B cell (primary cell): ENCODE data around the gene SPATA12. TPM values are rescaled to one million over a fixed set of nuclear protein-coding genes. Genes with fewer than 3 reads are reported as not detected.

Source experiments
- ATAC-seq: fragments of 200-7000 bp; cut with Tn5 transposase; one replicate; pipeline ENCODE4 v1.10.0; 2021; ENCODE audit warnings: low read depth, mild to moderate bottlenecking, moderate number of reproducible peaks, moderate library complexity
- CTCF ChIA-PET: fragments of 350-600 bp; sonication (Branson Sonifier 250); formaldehyde crosslinking; loops from one replicate; lab custom pipeline; 2021; ENCODE audit warnings: antibody characterized with exemption, inconsistent platforms; lab: Charles Lee
- POLR2A ChIA-PET: fragments of 350-600 bp; sonication (Branson Sonifier 250); formaldehyde crosslinking; loops from one replicate; lab custom pipeline; 2021; ENCODE audit warnings: antibody characterized with exemption; lab: Charles Lee
- DNase-seq: peaks from one replicate; pipeline ENCODE4 v3.0.0; 2013
- H2AFZ ChIP-seq: 2 replicates; pipeline ENCODE4 v1.6.1; 2012; ENCODE audit warnings: mild to moderate bottlenecking, low read depth, low read length; ENCODE audit not compliant: insufficient read depth, poor library complexity, severe bottlenecking
- H3K27ac ChIP-seq, 2 donors: 1 replicate in 1 of 2; 2 replicates in 1 of 2; pipeline ENCODE4 v1.5.1; 2012 to 2013; ENCODE audit warnings: low read length in 2 of 2, mild to moderate bottlenecking in 2 of 2, moderate library complexity in 1 of 2
- H3K27me3 ChIP-seq, 4 experiments: fragments of 200-600 bp in 1 of 4; sonication (generic) in 1 of 4; replicated peaks in 1 of 4; 1 replicate in 2 of 4; 2 replicates in 2 of 4; pipeline versions ENCODE4 v1.6.1 to v1.7.0; 2013 to 2016; ENCODE audit warnings: low read length in 3 of 4, mild to moderate bottlenecking in 2 of 4, mixed read lengths in 1 of 4, moderate library complexity in 1 of 4; ENCODE audit not compliant: insufficient read depth in 4 of 4, control insufficient read depth in 3 of 4; ENCODE audit errors: control extremely low read depth in 1 of 4
- H3K36me3 ChIP-seq, 2 experiments: replicated peaks in 1 of 2; 1 replicate in 1 of 2; 2 replicates in 1 of 2; pipeline versions ENCODE4 v1.6.1 to v1.7.1; 2013; ENCODE audit warnings: low read length in 1 of 2; ENCODE audit not compliant: insufficient read depth in 2 of 2, control insufficient read depth in 1 of 2; ENCODE audit errors: control extremely low read depth in 1 of 2, extremely low read depth in 1 of 2
- H3K4me1 ChIP-seq, 2 donors: fragments of 200-600 bp in 1 of 2; sonication (generic) in 1 of 2; 1 replicate in 1 of 2; 2 replicates in 1 of 2; pipeline versions ENCODE4 v1.5.1 to v1.6.1; 2013 to 2017; ENCODE audit warnings: low read length in 2 of 2; ENCODE audit not compliant: control insufficient read depth in 2 of 2, insufficient read depth in 2 of 2
- H3K4me2 ChIP-seq: replicated peaks from 2 replicates; pipeline ENCODE3; 2012; ENCODE audit warnings: mild to moderate bottlenecking, low read depth, low read length; ENCODE audit not compliant: poor library complexity, severe bottlenecking
- H3K4me3 ChIP-seq, 5 experiments: fragments of 200-600 bp in 1 of 5; sonication (generic) in 1 of 5; 1 replicate in 3 of 5; 2 replicates in 2 of 5; pipeline versions ENCODE4 v1.5.1 to v1.7.0; 2011 to 2016; ENCODE audit warnings: low read length in 4 of 5, mild to moderate bottlenecking in 4 of 5, low read depth in 2 of 5, control low read depth in 1 of 5, moderate library complexity in 1 of 5; ENCODE audit not compliant: insufficient read depth in 1 of 5; ENCODE audit errors: control extremely low read depth in 1 of 5, extremely low read depth in 1 of 5
- H3K79me2 ChIP-seq: fragments of 200-600 bp; sonication (generic); one replicate; pipeline ENCODE4 v1.6.0; 2016; ENCODE audit warnings: low read length; ENCODE audit not compliant: control insufficient read depth, insufficient read depth
- H3K9ac ChIP-seq: fragments of 200-600 bp; sonication (generic); 2 replicates; pipeline ENCODE4 v1.6.1; 2017; ENCODE audit warnings: mild to moderate bottlenecking, low read length, moderate library complexity
- H3K9me3 ChIP-seq, 3 donors: one replicate each; pipeline versions ENCODE4 v1.6.1 to v1.7.1; 2013; ENCODE audit warnings: low read length in 2 of 3; ENCODE audit not compliant: control insufficient read depth in 2 of 3, insufficient read depth in 1 of 3; ENCODE audit errors: control extremely low read depth in 1 of 3
- H4K20me1 ChIP-seq: 2 replicates; pipeline ENCODE4 v1.6.0; 2012; ENCODE audit warnings: mild to moderate bottlenecking, low read length; ENCODE audit not compliant: insufficient read depth, control insufficient read depth, poor library complexity, severe bottlenecking
- H3K27ac Mint-ChIP-seq: one replicate; pipeline ENCODE4 v1.8.0; 2021; ENCODE audit warnings: mixed read lengths
- H3K27me3 Mint-ChIP-seq: one replicate; pipeline ENCODE4 v1.8.0; 2021; ENCODE audit warnings: mixed read lengths
- H3K4me1 Mint-ChIP-seq: one replicate; pipeline ENCODE4 v1.8.0; 2021; ENCODE audit warnings: mixed read lengths
- H3K4me3 Mint-ChIP-seq: one replicate; pipeline ENCODE4 v1.8.0; 2021; ENCODE audit warnings: mixed read lengths
- H3K9me3 Mint-ChIP-seq: one replicate; pipeline ENCODE4 v1.8.0; 2022; ENCODE audit warnings: mixed read lengths; ENCODE audit not compliant: insufficient read depth
- CTCF ChIP-seq: fragments of 200-600 bp; IDR thresholded peaks from one replicate; pipeline ENCODE4 v1.8.0; 2022; ENCODE audit warnings: antibody characterized with exemption, mild to moderate bottlenecking
- EZH2 ChIP-seq: IDR thresholded peaks from 2 replicates; pipeline ENCODE4 v1.6.1; 2012; ENCODE audit warnings: borderline replicate concordance, low read depth, mild to moderate bottlenecking, moderate library complexity, low read length; ENCODE audit not compliant: insufficient read depth, poor library complexity, severe bottlenecking
- WGBS: methylation state at CpG from one replicate; pipeline ENCODE4 v1.1.5; 2013; ENCODE audit warnings: missing lambda C conversion rate; ENCODE audit not compliant: insufficient coverage; 5-methylcytosine and 5-hydroxymethylcytosine counted together
- intact Hi-C: fragments of 100-400 bp; cut with micrococcal nuclease; formaldehyde crosslinking; loops from one replicate; pipeline ENCODE4 v1.10.0; 2022
- polyA plus RNA-seq: library from polyadenylated mRNA; depleted of rRNA; stranded (reverse); fragments of >200 nt; gene quantifications from 2 replicates; pipeline ENCODE4 v1.2.3, GENCODE V29; 2012
- total RNA-seq, 2 donors: library from RNA; stranded (reverse); fragments of 120-200 nt in 1 of 2; gene quantifications; 1 replicate in 1 of 2; 2 replicates in 1 of 2; pipeline versions ENCODE4 v1.2.3 to v1.2.4, GENCODE V29; 2013 to 2022

The SPATA12 gene
- total and polyA plus RNA-seq, 2 donors (not counting 1 experiment from before 2014, with no cell fraction given): not detected

GRCh38 chr3:57112206-57112605 is 51.7 kb downstream of the SPATA12 start:
- Mint-ChIP-seq H3K9me3 (no peaks in the 10 kb centered on the region), H3K4me3 (no peak overlapping the region), H3K4me1 (peaks cover 2% of the 10 kb centered on the region), H3K27me3 (peaks cover 24% of the 10 kb centered on the region), H3K27ac (no peak overlapping the region)
- DNase-seq: no peak
- H3K27ac ChIP-seq: no peak overlapping the region
- no peaks in the 10 kb centered on the region for H3K36me3 ChIP-seq
- no peak for ATAC-seq
- H4K20me1 ChIP-seq: no peaks in the 10 kb centered on the region
- no peak overlapping the region for H3K4me3 ChIP-seq
- no peaks in the 10 kb centered on the region for H3K9me3 ChIP-seq
- H2AFZ ChIP-seq: no peak overlapping the region
- H3K27me3 ChIP-seq: peaks cover 0 to 7% (median 0%) of the 10 kb centered on the region in 4 experiments
- H3K79me2 ChIP-seq: no peaks in the 10 kb centered on the region
- ChIA-PET CTCF (interaction anchor here (0.8 kb wide), 1 partner anchor 13 kb away, joined by 3 read pairs; no protein-coding TSS in a partner anchor), POLR2A (no interaction called here)
- H3K9ac ChIP-seq: no peak overlapping the region
- TF ChIP-seq EZH2: no peak
- TF ChIP-seq CTCF: peak; percentile 24
- 38% methylated on average over 3 of the region's 5 CpGs for WGBS
- intact Hi-C loops: no loop called here
- no peak overlapping the region for H3K4me2 ChIP-seq
- H3K4me1 ChIP-seq: no peaks in the 10 kb centered on the region

GRCh38 chr3:57116501-57116900 is 56.0 kb downstream of the SPATA12 start:
- H3K27ac Mint-ChIP-seq: no peak overlapping the region
- no CpG with 5 or more reads among the region's 3 CpGs for WGBS
- H3K27me3 ChIP-seq: peaks cover 0 to under 1% (median 0%) of the 10 kb centered on the region in 4 experiments

More at GRCh38 chr3:57116501-57116900, 56.0 kb downstream of the SPATA12 start:
- Mint-ChIP-seq H3K4me3 (no peak overlapping the region), H3K27me3 (peaks cover 23% of the 10 kb centered on the region), H3K4me1 (peaks cover 2% of the 10 kb centered on the region), H3K9me3 (no peaks in the 10 kb centered on the region)
- no peak overlapping the region for H3K9ac ChIP-seq
- H3K4me1 ChIP-seq: no peaks in the 10 kb centered on the region
- ChIA-PET CTCF (no interaction called here), POLR2A (no interaction called here)
- H3K4me3 ChIP-seq: no peak overlapping the region
- no peak for DNase-seq
- no peak overlapping the region for H3K27ac ChIP-seq
- H2AFZ ChIP-seq: no peak overlapping the region
- H3K36me3 ChIP-seq: no peaks in the 10 kb centered on the region
- H4K20me1 ChIP-seq: no peaks in the 10 kb centered on the region
- no peaks in the 10 kb centered on the region for H3K9me3 ChIP-seq
- intact Hi-C loops: no loop called here
- H3K79me2 ChIP-seq: no peaks in the 10 kb centered on the region
- no peak overlapping the region for H3K4me2 ChIP-seq
- ATAC-seq: no peak
- TF ChIP-seq EZH2 (no peak), CTCF (no peak)
